Memory B cell (primary cell): ENCODE measurements around the gene LRRFIP1.

Source experiments
- ATAC-seq: fragments of 150-1000 bp; cut with Tn5 transposase; 2 replicates; pipeline ENCODE4 v1.10.0; 2021; ENCODE audit warnings: low read depth, mild to moderate bottlenecking, moderate library complexity
- DNase-seq, 2 donors: peaks; one replicate each; pipeline ENCODE4 v3.0.0; 2022; ENCODE audit warnings: low spot score in 2 of 2
- H3K27ac Mint-ChIP-seq: one replicate; pipeline ENCODE4 v1.8.0; 2022; ENCODE audit warnings: mild to moderate bottlenecking, moderate library complexity, mixed read lengths
- H3K27me3 Mint-ChIP-seq: one replicate; pipeline ENCODE4 v1.8.0; 2022; ENCODE audit warnings: mixed read lengths
- H3K36me3 Mint-ChIP-seq: one replicate; pipeline ENCODE4 v1.8.0; 2022; ENCODE audit warnings: mild to moderate bottlenecking, mixed read lengths
- H3K4me1 Mint-ChIP-seq: one replicate; pipeline ENCODE4 v1.8.0; 2022; ENCODE audit warnings: mixed read lengths
- H3K4me3 Mint-ChIP-seq: one replicate; pipeline ENCODE4 v1.8.0; 2022; ENCODE audit warnings: mild to moderate bottlenecking, moderate library complexity, mixed read lengths
- H3K9me3 Mint-ChIP-seq: one replicate; pipeline ENCODE4 v1.8.0; 2022; ENCODE audit warnings: mixed read lengths

The LRRFIP1 gene

DNA sequence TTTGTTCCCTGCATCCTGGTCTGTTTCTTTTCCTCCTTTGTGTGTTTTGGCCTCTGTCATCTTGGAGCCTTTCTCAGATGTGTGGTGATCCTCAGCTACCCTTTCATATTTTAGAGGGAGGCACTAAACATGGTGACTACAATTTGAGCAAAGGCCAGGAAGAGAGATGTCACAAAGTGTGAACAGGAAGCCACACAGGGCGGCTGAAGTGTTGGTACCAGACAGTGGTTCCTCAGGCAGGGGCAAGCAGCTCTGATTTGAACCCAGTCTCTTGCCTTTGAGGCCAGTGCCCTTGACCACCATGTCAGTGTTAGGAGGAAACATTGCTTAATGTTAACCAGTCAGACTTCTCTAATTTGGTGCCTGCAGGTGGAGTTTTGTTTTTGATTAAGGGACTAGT, 9.2 kb downstream of the LRRFIP1 start:
- no peaks in the 10 kb centered on the region for H3K4me1 Mint-ChIP-seq
- H3K36me3 Mint-ChIP-seq = peaks cover 2% of the 10 kb centered on the region
- H3K27ac Mint-ChIP-seq = no peak overlapping the region
- ATAC-seq = no peak
- no peak for DNase-seq
- H3K9me3 Mint-ChIP-seq = peaks cover 7% of the 10 kb centered on the region
- H3K27me3 Mint-ChIP-seq = peaks cover 29% of the 10 kb centered on the region
- H3K4me3 Mint-ChIP-seq = no peak overlapping the region

DNA sequence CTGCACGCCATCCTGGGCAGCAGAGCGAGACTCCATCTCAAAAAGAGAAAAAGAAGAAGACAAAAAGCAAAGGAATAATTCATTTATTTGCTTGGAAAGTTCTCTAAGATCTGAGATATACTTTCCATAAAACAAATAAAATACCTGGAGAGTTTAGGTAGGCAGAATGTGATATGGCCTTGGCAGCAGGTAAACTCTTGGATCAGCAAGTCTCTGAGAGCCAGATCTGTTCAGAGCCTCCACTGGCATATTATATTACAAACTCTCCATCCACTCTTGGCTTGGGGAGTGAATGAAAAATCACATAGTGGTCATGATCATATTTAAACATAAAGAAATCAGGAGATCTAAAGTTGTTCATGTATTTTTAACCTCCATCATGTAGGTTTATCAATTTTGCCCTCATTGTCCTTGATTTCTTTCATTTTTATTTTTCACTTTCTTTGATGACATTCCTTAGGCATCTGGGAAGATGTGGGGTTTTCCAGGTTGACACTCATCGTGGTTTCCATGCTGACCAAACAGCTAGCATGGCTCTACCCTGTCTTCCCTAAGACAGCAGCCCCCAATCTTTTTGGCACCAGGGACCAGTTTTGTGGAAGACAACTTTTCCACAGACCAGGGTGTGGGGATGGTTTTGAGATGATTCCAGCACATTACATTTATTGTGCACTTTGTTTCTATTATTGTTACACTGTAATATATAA, 10.2 kb downstream of the LRRFIP1 start:
- peaks cover 7% of the 10 kb centered on the region for H3K9me3 Mint-ChIP-seq
- ATAC-seq = no peak
- H3K36me3 Mint-ChIP-seq = peaks cover 2% of the 10 kb centered on the region
- no peak overlapping the region for H3K4me3 Mint-ChIP-seq
- DNase-seq = no peak
- H3K27ac Mint-ChIP-seq = no peak overlapping the region
- H3K27me3 Mint-ChIP-seq = peaks cover 25% of the 10 kb centered on the region
- no peaks in the 10 kb centered on the region for H3K4me1 Mint-ChIP-seq

DNA sequence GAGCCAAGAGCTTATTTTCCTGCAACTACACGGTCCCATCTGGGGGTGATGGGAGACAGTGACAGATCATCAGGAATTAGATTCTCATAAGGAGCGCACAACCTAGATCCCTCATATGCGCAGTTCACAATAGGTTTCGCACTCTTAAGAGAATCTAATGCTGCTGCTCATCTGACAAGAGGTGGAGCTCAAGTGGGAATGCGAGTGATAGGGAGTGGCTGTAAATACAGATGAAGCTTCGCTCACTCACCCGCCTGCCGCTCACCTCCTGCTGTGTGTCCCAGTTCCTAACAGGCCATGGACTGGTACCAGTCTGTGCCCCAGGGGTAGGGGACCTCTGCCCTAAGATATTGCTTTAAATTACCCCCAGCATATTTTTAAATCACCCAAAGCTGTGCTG, 10.8 kb downstream of the LRRFIP1 start:
- DNase-seq (no peak), ATAC-seq (no peak)
- peaks cover 7% of the 10 kb centered on the region for H3K9me3 Mint-ChIP-seq
- peaks cover 23% of the 10 kb centered on the region for H3K27me3 Mint-ChIP-seq
- H3K27ac Mint-ChIP-seq = no peak overlapping the region
- H3K36me3 Mint-ChIP-seq = peaks cover 2% of the 10 kb centered on the region
- H3K4me1 Mint-ChIP-seq = no peaks in the 10 kb centered on the region
- no peak overlapping the region for H3K4me3 Mint-ChIP-seq

DNA sequence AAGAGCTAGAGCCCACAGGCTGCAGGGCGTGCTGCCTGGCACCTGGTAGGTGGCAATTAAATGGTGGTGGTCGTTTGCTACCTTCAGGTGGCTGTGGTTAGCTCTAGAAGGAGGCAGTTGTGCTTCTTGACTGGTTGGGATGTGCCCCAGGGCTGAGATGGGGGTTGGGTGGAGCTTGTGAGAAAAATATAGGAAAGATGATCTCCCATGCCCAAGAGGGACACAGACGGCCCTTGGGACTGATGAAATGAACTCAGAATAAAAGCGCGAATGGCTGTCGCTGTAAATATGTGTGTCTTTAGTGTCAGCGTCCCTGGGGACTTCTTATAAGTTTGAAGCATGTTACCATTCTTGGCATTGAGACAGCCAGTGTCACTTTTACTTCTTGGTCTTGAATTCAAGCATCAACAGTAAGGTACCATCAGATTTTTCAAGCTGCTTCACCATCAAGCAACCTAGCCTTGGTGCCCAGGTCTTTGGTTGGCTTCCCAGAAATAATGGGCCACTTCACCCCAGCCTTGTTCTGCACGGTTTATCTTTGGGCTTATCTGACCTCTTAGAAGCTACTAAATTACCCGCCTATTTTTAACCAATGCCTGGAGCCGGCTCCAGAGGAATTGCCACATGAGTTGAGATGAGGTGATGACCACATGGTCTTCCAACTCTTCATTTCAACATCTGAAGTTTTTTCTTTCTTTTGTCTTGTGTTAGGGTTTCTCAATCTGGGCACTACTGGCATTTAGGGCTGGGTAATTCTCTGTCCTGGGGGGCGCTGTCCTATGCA, 11.9 kb downstream of the LRRFIP1 start:
- peaks cover 24% of the 10 kb centered on the region for H3K27me3 Mint-ChIP-seq
- H3K9me3 Mint-ChIP-seq = peaks cover 7% of the 10 kb centered on the region
- no peaks in the 10 kb centered on the region for H3K4me1 Mint-ChIP-seq
- H3K4me3 Mint-ChIP-seq = no peak overlapping the region
- H3K27ac Mint-ChIP-seq = no peak overlapping the region
- H3K36me3 Mint-ChIP-seq = peaks cover 2% of the 10 kb centered on the region
- no peak for DNase-seq
- no peak for ATAC-seq

DNA sequence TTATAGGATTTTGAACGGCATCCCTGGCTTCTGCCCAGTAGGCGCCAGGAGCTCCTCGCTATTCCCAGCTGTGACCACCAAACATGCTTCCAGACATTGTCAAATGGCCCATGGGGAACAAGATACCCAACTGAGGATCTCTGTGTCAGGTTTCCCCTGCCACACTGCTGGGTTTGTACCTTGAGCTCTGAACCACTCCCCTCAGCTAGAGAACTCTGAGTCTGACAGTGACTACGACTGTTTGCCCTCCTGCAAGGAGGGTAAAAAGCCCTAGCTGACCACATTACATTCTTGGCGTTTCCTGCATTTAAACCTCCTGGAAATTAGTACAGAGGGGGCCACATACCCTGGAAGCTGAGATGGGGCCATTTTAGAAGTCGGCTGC, 12.4 kb downstream of the LRRFIP1 start:
- no peaks in the 10 kb centered on the region for H3K4me1 Mint-ChIP-seq
- no peak overlapping the region for H3K27ac Mint-ChIP-seq
- peaks cover 23% of the 10 kb centered on the region for H3K27me3 Mint-ChIP-seq

DNA sequence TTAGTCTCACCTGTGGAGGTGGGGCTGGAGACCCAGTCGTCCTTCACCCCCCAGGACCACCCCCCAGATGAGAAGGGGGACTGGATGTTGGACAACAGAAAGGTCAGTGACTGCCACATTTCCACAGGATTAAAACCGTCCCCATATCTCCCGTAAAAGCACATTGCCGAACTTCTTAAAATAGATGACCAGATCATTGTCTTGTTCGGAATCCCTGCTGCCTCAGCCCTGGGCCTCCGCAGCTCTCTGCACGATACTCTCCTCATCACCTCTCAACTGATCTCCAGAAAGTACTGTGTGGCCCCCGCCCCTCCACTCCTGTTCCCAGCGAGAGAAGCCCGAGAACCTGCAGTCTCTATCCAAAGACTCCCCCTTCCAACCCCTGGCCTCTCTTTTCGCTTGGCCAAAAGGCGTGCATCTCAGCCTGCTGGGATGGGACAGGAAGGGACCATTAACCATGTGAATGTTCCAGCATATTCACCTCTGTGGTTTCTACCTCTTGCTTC, 13.2 kb downstream of the LRRFIP1 start:
- Mint-ChIP-seq H3K9me3 (peaks cover 2% of the 10 kb centered on the region), H3K4me1 (no peaks in the 10 kb centered on the region), H3K27ac (no peak overlapping the region)

More for the DNA sequence above, 12.4 kb downstream of the LRRFIP1 start:
- peaks cover 4% of the 10 kb centered on the region for H3K9me3 Mint-ChIP-seq
- ATAC-seq (no peak), DNase-seq (no peak)
- H3K4me3 Mint-ChIP-seq = no peak overlapping the region
- peaks cover 2% of the 10 kb centered on the region for H3K36me3 Mint-ChIP-seq

DNA sequence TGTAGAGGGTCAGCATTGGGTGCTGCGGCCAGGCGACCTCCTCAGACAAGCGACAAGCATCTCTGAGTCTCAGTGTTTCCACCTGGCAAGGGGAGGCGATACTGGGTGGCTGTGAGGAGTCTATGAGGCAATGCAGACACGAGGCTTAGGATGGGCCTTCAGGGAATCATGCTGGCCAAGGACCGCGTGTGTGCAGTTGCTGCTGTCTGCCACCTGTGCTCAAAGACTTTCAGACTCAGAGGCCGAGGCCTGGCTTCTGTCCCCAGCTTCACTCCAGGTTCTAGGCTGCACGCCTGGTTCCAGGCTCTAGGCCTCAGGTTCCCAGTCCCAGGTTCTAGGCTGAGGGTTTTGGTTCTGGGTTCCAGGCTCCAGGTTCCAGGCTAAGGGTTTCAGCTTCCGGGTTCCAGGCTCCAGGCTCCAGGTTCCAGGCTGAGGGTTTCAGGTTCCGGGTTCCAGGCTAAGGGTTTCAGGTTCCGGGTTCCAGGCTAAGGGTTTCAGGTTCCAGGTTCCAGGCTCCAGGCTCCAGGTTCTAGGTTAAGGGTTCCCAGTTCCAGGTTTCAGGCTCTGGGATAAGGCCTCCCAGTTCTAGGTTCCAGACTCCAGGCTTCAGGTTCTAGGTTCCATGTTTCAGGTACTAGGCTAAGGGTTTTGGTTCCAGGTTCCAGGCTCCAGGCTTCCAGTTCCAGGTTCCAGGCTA, 14.8 kb downstream of the LRRFIP1 start:
- H3K27ac Mint-ChIP-seq = no peak overlapping the region
- no peak for ATAC-seq
- H3K4me3 Mint-ChIP-seq = no peak overlapping the region
- DNase-seq = no peak
- H3K27me3 Mint-ChIP-seq = peaks cover 21% of the 10 kb centered on the region
- peaks cover 2% of the 10 kb centered on the region for H3K9me3 Mint-ChIP-seq
- H3K36me3 Mint-ChIP-seq = no peaks in the 10 kb centered on the region
- no peaks in the 10 kb centered on the region for H3K4me1 Mint-ChIP-seq

More for the DNA sequence above, 13.2 kb downstream of the LRRFIP1 start:
- Mint-ChIP-seq H3K27me3 (peaks cover 25% of the 10 kb centered on the region), H3K4me3 (no peak overlapping the region), H3K36me3 (no peaks in the 10 kb centered on the region)
- ATAC-seq (no peak), DNase-seq (no peak)

DNA sequence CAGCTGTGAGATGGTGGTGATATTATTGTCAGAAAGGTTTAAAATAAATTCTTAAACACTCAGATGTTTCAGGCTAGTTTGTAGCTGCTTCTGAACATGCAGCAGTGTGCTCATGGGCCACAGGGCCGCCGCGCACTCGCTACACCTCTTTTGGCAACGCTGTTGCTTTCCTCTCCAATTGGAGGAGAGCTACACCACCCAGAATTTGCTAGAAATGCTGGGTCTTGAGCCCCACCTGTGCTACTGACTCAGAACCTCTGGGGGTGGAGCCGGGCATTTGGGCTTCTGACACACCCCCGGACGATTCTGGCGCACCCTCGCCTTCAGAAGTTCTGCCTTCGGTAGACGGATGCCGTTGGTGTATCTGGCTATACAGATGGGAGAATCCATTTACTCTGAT, 15.7 kb downstream of the LRRFIP1 start:
- DNase-seq = no peak
- Mint-ChIP-seq H3K27me3 (peaks cover 23% of the 10 kb centered on the region), H3K36me3 (no peaks in the 10 kb centered on the region), H3K9me3 (peaks cover 2% of the 10 kb centered on the region), H3K27ac (no peak overlapping the region), H3K4me1 (no peaks in the 10 kb centered on the region), H3K4me3 (no peak overlapping the region)
- ATAC-seq = no peak

DNA sequence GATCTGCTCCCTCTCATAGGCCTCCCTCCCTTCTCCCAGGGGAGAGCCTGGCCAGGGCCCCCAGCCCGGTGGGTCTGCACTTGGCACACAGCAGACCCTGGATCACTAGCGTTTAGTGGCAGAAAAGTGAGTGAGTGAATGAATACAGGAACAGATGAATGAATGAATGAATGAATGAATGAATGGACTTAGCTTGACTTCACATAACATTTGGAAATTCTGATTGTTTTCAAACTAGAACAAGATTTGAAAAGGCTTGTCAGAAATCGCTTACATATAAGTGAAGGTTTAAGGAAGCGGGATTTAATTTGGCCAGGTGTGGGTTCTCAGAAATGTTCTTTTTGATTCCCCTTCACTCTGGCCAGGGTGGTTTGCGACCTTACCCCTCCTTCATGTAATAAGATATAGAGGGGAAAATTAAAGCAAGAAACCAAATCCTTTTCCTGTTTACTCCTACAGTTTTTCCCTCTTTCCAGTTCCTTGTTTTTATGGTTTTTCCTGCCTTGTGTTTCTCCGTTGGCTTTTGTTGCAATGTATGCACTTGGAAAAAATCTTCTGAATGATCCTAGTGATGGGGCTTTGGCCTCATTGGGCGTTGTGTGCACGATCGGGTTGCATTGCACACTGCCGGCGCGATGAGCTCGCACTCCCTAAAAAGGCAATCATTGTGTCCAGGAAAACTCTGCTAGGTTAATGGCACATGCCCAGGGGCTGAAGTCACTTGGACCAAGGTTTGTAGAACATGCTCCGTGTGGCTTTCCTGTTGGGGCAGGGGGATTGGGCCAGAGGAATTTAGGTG, 16.4 kb downstream of the LRRFIP1 start:
- peaks cover 18% of the 10 kb centered on the region for H3K27me3 Mint-ChIP-seq

DNA sequence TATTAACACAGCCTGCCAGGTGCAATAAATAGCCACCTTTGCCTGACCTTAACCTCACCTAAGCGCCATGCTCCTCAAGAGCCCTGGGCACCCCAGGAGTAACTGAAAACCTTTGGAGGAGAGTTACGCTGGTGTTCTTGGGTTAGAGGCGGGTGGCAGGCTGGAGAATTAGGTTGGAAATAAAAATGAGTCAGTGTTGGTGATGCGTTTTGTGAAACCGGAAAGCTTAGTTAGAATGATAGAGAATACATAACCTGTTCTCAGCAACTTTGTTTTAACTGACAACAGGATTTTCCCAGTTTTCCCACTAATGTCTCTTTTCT, 17.0 kb downstream of the LRRFIP1 start:
- DNase-seq (no peak), ATAC-seq (no peak)
- H3K4me1 Mint-ChIP-seq = no peaks in the 10 kb centered on the region
- no peak overlapping the region for H3K27ac Mint-ChIP-seq
- no peaks in the 10 kb centered on the region for H3K36me3 Mint-ChIP-seq
- H3K9me3 Mint-ChIP-seq = peaks cover 2% of the 10 kb centered on the region
- H3K4me3 Mint-ChIP-seq = no peak overlapping the region
- peaks cover 16% of the 10 kb centered on the region for H3K27me3 Mint-ChIP-seq

More for the DNA sequence above, 16.4 kb downstream of the LRRFIP1 start:
- no peaks in the 10 kb centered on the region for H3K36me3 Mint-ChIP-seq
- no peaks in the 10 kb centered on the region for H3K4me1 Mint-ChIP-seq
- ATAC-seq (no peak), DNase-seq (no peak)
- H3K9me3 Mint-ChIP-seq = peaks cover 2% of the 10 kb centered on the region
- H3K4me3 Mint-ChIP-seq = no peak overlapping the region
- H3K27ac Mint-ChIP-seq = no peak overlapping the region

DNA sequence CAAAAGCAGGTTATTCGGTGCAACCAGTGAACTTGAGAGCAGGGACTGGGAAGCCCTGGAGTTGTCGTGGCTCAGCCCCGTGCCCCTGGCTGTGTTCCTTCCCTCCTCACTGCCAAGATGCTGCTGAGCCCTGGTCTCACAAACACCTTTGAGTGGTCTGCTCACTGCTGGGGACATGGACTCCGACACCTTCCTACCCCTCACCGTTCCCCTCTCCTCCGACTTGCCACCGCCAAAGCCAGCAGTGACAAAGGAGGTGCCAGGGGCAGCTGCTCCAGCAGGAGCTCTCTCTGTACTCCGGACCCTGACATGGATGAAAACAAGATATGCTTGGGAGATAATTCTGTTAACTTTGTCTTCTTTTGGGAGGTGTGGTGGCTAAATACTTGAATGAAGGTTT, 17.9 kb downstream of the LRRFIP1 start:
- no peak overlapping the region for H3K4me3 Mint-ChIP-seq
- no peak for DNase-seq
- H3K36me3 Mint-ChIP-seq = no peaks in the 10 kb centered on the region
- no peaks in the 10 kb centered on the region for H3K4me1 Mint-ChIP-seq
- peaks cover 23% of the 10 kb centered on the region for H3K27me3 Mint-ChIP-seq
- H3K9me3 Mint-ChIP-seq = peaks cover 2% of the 10 kb centered on the region
- ATAC-seq = no peak
- H3K27ac Mint-ChIP-seq = no peak overlapping the region

DNA sequence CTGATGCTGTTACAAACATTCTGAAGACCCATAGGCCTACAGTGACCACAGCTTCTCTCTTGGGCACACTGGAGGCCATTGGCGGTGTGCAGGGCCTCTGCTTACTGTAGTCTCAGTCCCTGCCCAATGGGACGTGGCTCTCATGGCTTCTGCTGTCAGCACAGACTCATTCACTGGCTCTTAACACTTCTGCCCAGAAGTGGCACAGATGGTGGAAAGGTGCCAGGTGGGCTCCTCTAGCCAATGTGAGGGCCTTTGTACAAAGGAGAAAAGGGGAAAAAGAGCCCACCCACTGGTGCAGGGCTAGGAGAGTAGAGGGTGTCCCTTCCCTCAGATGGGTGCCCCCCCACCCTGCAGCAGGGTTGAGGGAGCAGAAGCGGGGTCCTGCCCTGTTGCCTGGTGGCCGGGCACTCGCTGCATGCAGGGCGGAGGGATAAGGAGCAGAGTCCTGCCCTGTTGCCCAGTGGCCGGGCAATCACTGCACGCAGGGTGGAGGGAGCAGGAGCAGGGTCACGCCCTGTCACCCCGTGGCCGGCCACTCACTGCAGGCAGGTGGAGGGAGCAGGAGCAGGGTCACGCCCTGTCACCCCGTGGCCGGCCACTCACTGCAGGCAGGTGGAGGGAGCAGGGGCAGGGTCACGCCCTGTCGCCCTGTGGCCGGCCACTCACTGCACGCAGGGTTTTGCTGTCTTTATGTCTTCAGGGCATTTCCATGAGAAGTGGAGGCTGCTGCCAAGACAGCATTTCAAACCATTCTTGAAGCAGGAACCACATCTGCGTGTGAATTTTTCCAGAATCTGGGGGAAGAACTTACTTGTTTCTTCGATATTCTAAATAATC, 20.0 kb downstream of the LRRFIP1 start:
- H3K4me1 Mint-ChIP-seq = no peaks in the 10 kb centered on the region
- DNase-seq (no peak), ATAC-seq (no peak)
- peaks cover 1% of the 10 kb centered on the region for H3K36me3 Mint-ChIP-seq
- H3K27ac Mint-ChIP-seq = no peak overlapping the region
- H3K9me3 Mint-ChIP-seq = peaks cover 7% of the 10 kb centered on the region
- H3K4me3 Mint-ChIP-seq = no peak overlapping the region
- peaks cover 27% of the 10 kb centered on the region for H3K27me3 Mint-ChIP-seq

DNA sequence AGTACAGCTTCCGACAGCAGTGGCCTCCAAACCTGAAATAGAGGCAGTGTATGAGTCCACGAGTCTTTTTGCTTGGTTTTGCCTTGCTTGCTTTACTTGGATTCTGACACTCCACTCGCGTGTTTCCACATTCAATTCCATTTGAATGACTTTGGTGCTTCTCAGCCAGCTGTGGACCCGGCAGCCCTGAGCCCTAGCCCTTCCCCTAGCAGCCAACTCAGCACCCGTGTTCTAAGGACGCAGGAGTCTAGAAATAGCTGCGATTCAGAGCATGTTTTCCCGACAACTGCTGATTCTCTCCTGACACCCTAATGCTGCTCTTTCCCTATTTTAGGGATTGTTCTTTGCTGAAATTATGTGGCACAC, 20.6 kb downstream of the LRRFIP1 start:
- Mint-ChIP-seq H3K27ac (no peak overlapping the region), H3K27me3 (peaks cover 27% of the 10 kb centered on the region), H3K36me3 (peaks cover 1% of the 10 kb centered on the region), H3K9me3 (peaks cover 9% of the 10 kb centered on the region), H3K4me1 (peaks cover 3% of the 10 kb centered on the region), H3K4me3 (no peak overlapping the region)
- ATAC-seq (no peak), DNase-seq (no peak)
